ENCODE results near the gene PLA2G1B. TPM values are rescaled to one million over a fixed set of nuclear protein-coding genes. Genes with fewer than 3 reads are reported as not detected.
"Not testable (repeated sequence)": the region's sequence is repeated elsewhere in the genome, so short reads cannot be mapped to it uniquely, and the experiment has no call there.

The PLA2G1B gene
- total RNA-seq, 3 donors from 2014 or later, result not detected

DNA sequence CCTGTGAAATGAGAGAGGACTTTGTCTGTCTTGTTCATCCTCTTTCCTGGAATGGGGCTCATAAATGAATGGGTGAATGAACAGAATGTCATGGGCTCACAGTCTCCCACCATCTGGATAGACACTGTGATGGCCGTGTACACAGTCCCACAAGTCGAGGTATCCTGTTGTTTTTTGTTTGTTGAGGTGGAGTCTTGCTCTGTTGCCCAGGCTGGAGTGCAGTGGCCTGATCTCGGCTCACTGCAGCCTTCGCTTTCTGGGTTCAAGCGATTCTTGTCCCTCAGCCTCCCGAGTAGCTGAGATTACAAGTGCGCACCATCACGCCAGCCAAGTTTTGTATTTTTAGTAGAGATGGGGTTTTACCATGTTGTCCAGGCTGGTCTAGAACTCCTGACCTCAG lies 16.1 kb upstream of the PLA2G1B start:
- Histone ChIP-seq H3K36me3 (no peaks in the 10 kb centered on the region), H3K27me3 (no peaks in the 10 kb centered on the region), H3K9me3 (no peaks in the 10 kb centered on the region), H3K27ac (no peak overlapping the region), H3K4me3 (no peak overlapping the region), H3K4me1 (no peaks in the 10 kb centered on the region)
- no peak for DNase-seq (ENCODE audit: low spot score in 2 of 2)
- intact Hi-C loops (cut with DNase I; ENCODE audit: low total_unique reads), result no loop called here
- TF ChIP-seq POLR2A (IDR thresholded peaks at IDR 0.05) (no peak), POLR2AphosphoS5 (IDR thresholded peaks at IDR 0.05) (no peak)
- TF ChIP-seq, protein P1, sequence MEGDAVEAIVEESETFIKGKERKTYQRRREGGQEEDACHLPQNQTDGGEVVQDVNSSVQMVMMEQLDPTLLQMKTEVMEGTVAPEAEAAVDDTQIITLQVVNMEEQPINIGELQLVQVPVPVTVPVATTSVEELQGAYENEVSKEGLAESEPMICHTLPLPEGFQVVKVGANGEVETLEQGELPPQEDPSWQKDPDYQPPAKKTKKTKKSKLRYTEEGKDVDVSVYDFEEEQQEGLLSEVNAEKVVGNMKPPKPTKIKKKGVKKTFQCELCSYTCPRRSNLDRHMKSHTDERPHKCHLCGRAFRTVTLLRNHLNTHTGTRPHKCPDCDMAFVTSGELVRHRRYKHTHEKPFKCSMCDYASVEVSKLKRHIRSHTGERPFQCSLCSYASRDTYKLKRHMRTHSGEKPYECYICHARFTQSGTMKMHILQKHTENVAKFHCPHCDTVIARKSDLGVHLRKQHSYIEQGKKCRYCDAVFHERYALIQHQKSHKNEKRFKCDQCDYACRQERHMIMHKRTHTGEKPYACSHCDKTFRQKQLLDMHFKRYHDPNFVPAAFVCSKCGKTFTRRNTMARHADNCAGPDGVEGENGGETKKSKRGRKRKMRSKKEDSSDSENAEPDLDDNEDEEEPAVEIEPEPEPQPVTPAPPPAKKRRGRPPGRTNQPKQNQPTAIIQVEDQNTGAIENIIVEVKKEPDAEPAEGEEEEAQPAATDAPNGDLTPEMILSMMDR (IDR thresholded peaks at IDR 0.05), result no peak

DNA sequence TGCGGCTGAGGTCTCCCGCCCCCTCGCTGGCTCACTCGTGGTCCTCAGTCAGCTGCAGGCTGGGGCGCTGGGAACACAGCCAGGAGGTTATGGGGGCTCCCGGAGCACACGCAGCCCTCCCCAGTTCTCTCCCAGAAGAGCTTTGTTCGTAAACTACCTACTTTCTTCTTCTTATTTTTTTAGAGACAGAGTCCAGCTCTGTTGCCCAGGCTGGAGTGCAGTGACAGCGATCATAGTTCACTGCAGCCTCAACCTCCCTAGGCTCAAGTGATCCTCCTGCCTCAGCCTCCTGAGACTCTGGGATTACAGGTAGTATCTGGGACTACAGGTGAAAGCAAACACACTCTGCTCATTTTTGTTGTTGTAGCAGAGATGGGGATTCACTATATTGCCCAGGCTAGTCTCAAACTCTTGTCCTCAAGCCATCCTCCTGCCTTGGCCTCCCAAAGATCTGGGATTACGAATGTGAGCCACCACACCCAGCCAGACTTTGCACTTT lies 15.5 kb upstream of the PLA2G1B start:
- no peaks in the 10 kb centered on the region for H3K9me3 ChIP-seq
- H3K27me3 ChIP-seq, result no peaks in the 10 kb centered on the region
- H3K4me1 ChIP-seq, result no peaks in the 10 kb centered on the region
- H3K4me3 ChIP-seq, result no peak overlapping the region
- no peaks in the 10 kb centered on the region for H3K36me3 ChIP-seq
- TF ChIP-seq, protein P1 (IDR thresholded peaks at IDR 0.05), result no peak
- no peak for TF ChIP-seq POLR2AphosphoS5 (IDR thresholded peaks at IDR 0.05)
- TF ChIP-seq POLR2A (IDR thresholded peaks at IDR 0.05), result no peak
- DNase-seq (ENCODE audit: low spot score in 2 of 2), result no peak
- intact Hi-C loops (cut with DNase I; ENCODE audit: low total_unique reads), result no loop called here
- H3K27ac ChIP-seq, result no peak overlapping the region

GRCh38 chr12:120342175-120343038 lies 14.8 kb upstream of the PLA2G1B start:
- no peak overlapping the region for H3K27ac ChIP-seq
- H3K9me3 ChIP-seq, result no peaks in the 10 kb centered on the region
- no peak overlapping the region for H3K4me3 ChIP-seq
- no peaks in the 10 kb centered on the region for H3K27me3 ChIP-seq
- no peaks in the 10 kb centered on the region for H3K36me3 ChIP-seq
- H3K4me1 ChIP-seq, result no peaks in the 10 kb centered on the region
- DNase-seq (ENCODE audit: low spot score in 2 of 2), result no peak
- TF ChIP-seq, protein P1 (IDR thresholded peaks at IDR 0.05), result no peak
- TF ChIP-seq POLR2AphosphoS5 (IDR thresholded peaks at IDR 0.05), result no peak
- intact Hi-C loops (cut with DNase I; ENCODE audit: low total_unique reads), result no loop called here

GRCh38 chr12:120339256-120339655 lies 11.7 kb upstream of the PLA2G1B start:
- TF ChIP-seq, protein P1 (IDR thresholded peaks at IDR 0.05), result no peak
- no peak for TF ChIP-seq POLR2AphosphoS5 (IDR thresholded peaks at IDR 0.05)
- no peak for TF ChIP-seq POLR2A (IDR thresholded peaks at IDR 0.05)
- H3K27ac ChIP-seq, result no peak overlapping the region
- H3K4me3 ChIP-seq, result no peak overlapping the region
- intact Hi-C loops (cut with DNase I; ENCODE audit: low total_unique reads), result no loop called here
- no peak for DNase-seq (ENCODE audit: low spot score in 2 of 2)
- no peaks in the 10 kb centered on the region for H3K9me3 ChIP-seq
- H3K4me1 ChIP-seq, result no peaks in the 10 kb centered on the region
- no peaks in the 10 kb centered on the region for H3K36me3 ChIP-seq
- no peaks in the 10 kb centered on the region for H3K27me3 ChIP-seq

DNA sequence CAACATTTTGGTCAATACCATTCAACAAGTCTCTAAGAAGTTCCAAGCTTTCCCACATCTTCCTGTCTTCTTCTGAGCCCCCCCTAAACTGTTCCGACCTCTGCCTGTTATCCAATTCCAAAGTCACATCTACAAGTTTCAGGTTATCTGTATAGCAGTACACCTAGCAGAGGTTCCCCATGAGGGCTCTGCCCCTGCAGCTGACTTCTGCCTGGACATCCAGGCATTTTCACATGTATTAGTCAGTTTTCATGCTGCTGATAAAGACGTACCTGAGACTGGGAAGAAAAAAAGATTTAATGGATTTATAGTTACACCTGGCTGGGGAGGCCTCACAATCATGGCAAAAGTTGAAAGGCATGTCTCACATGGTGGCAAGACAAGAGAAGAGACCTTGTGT lies 10.2 kb upstream of the PLA2G1B start:
- no peaks in the 10 kb centered on the region for H3K9me3 ChIP-seq
- H3K27me3 ChIP-seq, result no peaks in the 10 kb centered on the region
- no peak overlapping the region for H3K4me3 ChIP-seq
- DNase-seq (ENCODE audit: low spot score in 2 of 2), result no peak
- intact Hi-C loops (cut with DNase I; ENCODE audit: low total_unique reads), result no loop called here
- no peaks in the 10 kb centered on the region for H3K36me3 ChIP-seq
- H3K27ac ChIP-seq, result no peak overlapping the region
- no peaks in the 10 kb centered on the region for H3K4me1 ChIP-seq
- TF ChIP-seq, protein P1 (IDR thresholded peaks at IDR 0.05), result no peak
- no peak for TF ChIP-seq POLR2AphosphoS5 (IDR thresholded peaks at IDR 0.05)
- no peak for TF ChIP-seq POLR2A (IDR thresholded peaks at IDR 0.05)

DNA sequence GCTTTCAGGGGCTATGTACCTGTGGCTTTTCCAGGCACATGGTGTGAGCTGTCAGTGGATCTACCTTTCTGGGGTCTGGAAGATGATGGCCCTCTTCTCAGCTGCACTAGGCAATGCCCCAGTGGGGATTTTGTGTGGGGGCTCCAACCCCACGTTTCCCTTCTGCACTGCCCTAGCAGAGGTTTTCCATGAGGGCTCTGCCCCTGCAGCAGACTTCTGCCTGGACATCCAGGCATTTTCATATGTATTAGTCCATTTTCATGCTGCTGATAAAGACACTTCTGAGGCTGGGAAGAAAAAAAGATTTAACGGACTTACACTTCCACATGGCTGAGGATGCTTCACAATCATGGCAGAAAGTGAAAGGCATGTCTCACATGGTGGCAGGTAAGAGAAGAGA lies 8.8 kb upstream of the PLA2G1B start:
- H3K27ac ChIP-seq; intact Hi-C loops (cut with DNase I; ENCODE audit: low total_unique reads); H3K9me3 ChIP-seq; H3K27me3 ChIP-seq; H3K36me3 ChIP-seq; H3K4me3 ChIP-seq; DNase-seq (ENCODE audit: low spot score in 2 of 2); H3K4me1 ChIP-seq: not testable (repeated sequence)
